Breast epithelium (tissue), 4 donors: ENCODE data around the gene DKK3. TPM values are rescaled to one million over a fixed set of nuclear protein-coding genes. Genes with fewer than 3 reads are reported as not detected.

ENCODE experiments used
- DNase-seq, 2 donors: peaks; one replicate each; pipeline ENCODE4 v3.0.0-alpha.2; 2019; ENCODE audit warnings: low spot score in 2 of 2
- H3K27ac ChIP-seq, 2 donors: fragments of 200-600 bp; sonication (generic) in 1 of 2; one replicate each; pipeline ENCODE4 v1.5.1; 2016 to 2019; ENCODE audit warnings: mild to moderate bottlenecking in 1 of 2
- H3K27me3 ChIP-seq, 2 donors: fragments of 200-600 bp; sonication (generic) in 1 of 2; one replicate each; pipeline versions ENCODE4 v1.5.1 to v1.6.0; 2017 to 2019; ENCODE audit warnings: control low read depth in 1 of 2, mild to moderate bottlenecking in 1 of 2
- H3K36me3 ChIP-seq: fragments of 200-600 bp; one replicate; pipeline ENCODE4 v1.5.1; 2019
- H3K4me1 ChIP-seq, 2 donors: fragments of 200-600 bp; sonication (generic); one replicate each; pipeline ENCODE4 v1.5.1; 2016 to 2019; ENCODE audit warnings: control low read depth in 1 of 2
- H3K4me3 ChIP-seq, 3 donors: fragments of 200-600 bp; sonication (generic); 1 replicate in 2 of 3; 2 replicates in 1 of 3; pipeline ENCODE4 v1.5.1; 2016 to 2019; ENCODE audit warnings: mild to moderate bottlenecking in 3 of 3, moderate library complexity in 2 of 3
- H3K9me3 ChIP-seq, 2 donors: fragments of 200-600 bp; sonication (generic) in 1 of 2; one replicate each; pipeline ENCODE4 v1.5.1; 2016 to 2019; ENCODE audit warnings: control low read depth in 1 of 2
- CTCF ChIP-seq, 3 donors: fragments of 450-650 bp; IDR thresholded peaks; one replicate each; pipeline ENCODE4 v1.5.1; 2016 to 2017; ENCODE audit warnings: antibody characterized with exemption in 3 of 3, mild to moderate bottlenecking in 3 of 3, moderate library complexity in 3 of 3
- POLR2A ChIP-seq: fragments of 450-650 bp; IDR thresholded peaks from one replicate; pipeline ENCODE4 v1.6.1; 2016; ENCODE audit warnings: antibody characterized with exemption, mild to moderate bottlenecking, moderate library complexity
- POLR2AphosphoS5 ChIP-seq, 3 donors: sonication (generic); formaldehyde crosslinking; IDR thresholded peaks; one replicate each; pipeline ENCODE4 v1.6.1; 2017; ENCODE audit warnings: antibody characterized with exemption in 3 of 3
- intact Hi-C: fragments of 100-400 bp; cut with DNase I; formaldehyde crosslinking; loops from one replicate; pipeline ENCODE4 v1.15.1; 2023; ENCODE audit warnings: low total_unique reads
- total RNA-seq, 3 donors: library from RNA; depleted of rRNA; stranded (reverse); fragments of >200 nt; gene quantifications; one replicate each; pipeline ENCODE4 v1.1.0, GENCODE V29; 2016

DKK3 gene
- total RNA-seq, 3 donors from 2014 or later, result 18.2 to 88.5 (median 87.1) TPM

- no peak overlapping the region for H3K4me3 ChIP-seq
- no peaks in the 10 kb centered on the region for H3K27me3 ChIP-seq
- DNase-seq, result no peak
- H3K4me1 ChIP-seq, result no peaks in the 10 kb centered on the region
- TF ChIP-seq CTCF (IDR thresholded peaks at IDR 0.05) (no peak), POLR2AphosphoS5 (IDR thresholded peaks at IDR 0.05) (no peak), POLR2A (no peak)
- peaks cover 3% of the 10 kb centered on the region for H3K36me3 ChIP-seq
- no peaks in the 10 kb centered on the region for H3K9me3 ChIP-seq
- intact Hi-C loops, result no loop called here
- H3K27ac ChIP-seq, result no peak overlapping the region
These were observed 46.9 kb downstream of the DKK3 start for GRCh38 chr11:11961399-11962028.

DNA sequence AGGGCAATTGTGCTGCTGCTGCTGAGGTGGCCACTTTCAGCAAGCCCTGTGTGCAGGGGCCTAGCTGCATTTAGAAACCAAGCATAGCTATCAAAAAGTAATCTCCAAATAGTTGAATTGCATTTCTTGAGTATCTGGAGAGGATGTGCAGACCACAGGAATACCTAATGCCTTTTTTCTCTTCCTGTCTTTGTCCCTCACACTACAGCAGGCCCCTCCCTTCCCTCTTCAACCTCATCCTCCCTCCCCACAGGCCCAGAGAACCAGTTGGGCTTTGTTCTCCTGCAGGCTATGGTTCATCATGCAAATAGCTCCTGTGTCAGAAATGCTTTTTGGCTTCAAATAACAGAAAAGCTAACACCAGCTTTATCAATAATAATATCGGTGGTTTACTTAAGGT is 47.7 kb downstream of the DKK3 start:
- Histone ChIP-seq H3K4me1 (no peaks in the 10 kb centered on the region), H3K36me3 (peaks cover 3% of the 10 kb centered on the region), H3K9me3 (no peaks in the 10 kb centered on the region), H3K27ac (no peak overlapping the region), H3K4me3 (no peak overlapping the region), H3K27me3 (no peaks in the 10 kb centered on the region)
- intact Hi-C loops, result no loop called here
- no peak for DNase-seq
- no peak for TF ChIP-seq POLR2AphosphoS5 (IDR thresholded peaks at IDR 0.05)
- no peak for TF ChIP-seq CTCF (IDR thresholded peaks at IDR 0.05)
- TF ChIP-seq POLR2A, result no peak

- no peaks in the 10 kb centered on the region for H3K4me1 ChIP-seq
- H3K27ac ChIP-seq, result no peak overlapping the region
- no peak for DNase-seq
- H3K9me3 ChIP-seq, result no peaks in the 10 kb centered on the region
- TF ChIP-seq POLR2A, result no peak
- no peak for TF ChIP-seq POLR2AphosphoS5 (IDR thresholded peaks at IDR 0.05)
- no peak for TF ChIP-seq CTCF (IDR thresholded peaks at IDR 0.05)
- H3K27me3 ChIP-seq, result no peaks in the 10 kb centered on the region
- H3K36me3 ChIP-seq, result peaks cover 3% of the 10 kb centered on the region
- H3K4me3 ChIP-seq, result no peak overlapping the region
- intact Hi-C loops, result no loop called here
These were observed 48.8 kb downstream of the DKK3 start for GRCh38 chr11:11959601-11960000.

- H3K9me3 ChIP-seq, result no peaks in the 10 kb centered on the region
- H3K4me1 ChIP-seq, result no peaks in the 10 kb centered on the region
- no peak for DNase-seq
- peaks cover 3% of the 10 kb centered on the region for H3K36me3 ChIP-seq
- TF ChIP-seq CTCF (IDR thresholded peaks at IDR 0.05) (no peak), POLR2AphosphoS5 (IDR thresholded peaks at IDR 0.05) (no peak), POLR2A (no peak)
- H3K27ac ChIP-seq, result no peak overlapping the region
- no peaks in the 10 kb centered on the region for H3K27me3 ChIP-seq
- H3K4me3 ChIP-seq, result no peak overlapping the region
- intact Hi-C loops, result no loop called here
These were observed 49.8 kb downstream of the DKK3 start for GRCh38 chr11:11958403-11959231.

DNA sequence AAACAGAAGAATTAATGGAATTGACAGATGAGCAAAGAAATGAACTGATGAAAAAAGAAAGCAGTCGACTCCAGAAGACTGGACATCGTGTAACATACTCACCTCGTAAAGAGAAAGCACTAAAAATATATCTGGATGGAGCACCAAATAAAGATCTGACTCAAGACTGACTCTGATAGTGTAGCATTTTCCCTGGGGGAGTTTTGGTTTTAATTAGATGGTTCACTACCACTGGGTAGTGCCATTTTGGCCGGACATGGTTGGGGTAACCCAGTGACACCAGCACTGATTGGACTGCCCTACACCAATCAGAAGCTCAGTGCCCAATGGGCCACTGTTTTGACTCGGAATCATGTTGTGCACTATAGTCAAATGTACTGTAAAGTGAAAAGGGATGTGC is 52.4 kb downstream of the DKK3 start:
- no peaks in the 10 kb centered on the region for H3K27me3 ChIP-seq
- H3K4me1 ChIP-seq, result no peaks in the 10 kb centered on the region
- TF ChIP-seq POLR2A (no peak), CTCF (IDR thresholded peaks at IDR 0.05) (no peak), POLR2AphosphoS5 (IDR thresholded peaks at IDR 0.05) (no peak)
- intact Hi-C loops, result no loop called here
- peaks cover 3% of the 10 kb centered on the region for H3K36me3 ChIP-seq
- no peak overlapping the region for H3K4me3 ChIP-seq
- H3K27ac ChIP-seq, result no peak overlapping the region
- no peaks in the 10 kb centered on the region for H3K9me3 ChIP-seq
- no peak for DNase-seq
